MCF 10A (cell line): ENCODE data around the gene CD79A. TPM values are rescaled to one million over a fixed set of nuclear protein-coding genes. Genes with fewer than 3 reads are reported as not detected.

Experiments
- BruUV-seq: library from RNA; stranded (reverse); fragments of 400-500 nt; replicated peaks from 2 replicates; lab custom pipeline; 2021; lab: Mats Ljungman, UMichigan
- CTCF ChIA-PET: fragments of 300-600 bp; sonication (Branson Sonifier 250); formaldehyde crosslinking; extraction: SDS; loops from one replicate; lab custom pipeline; 2021; ENCODE audit warnings: antibody characterized with exemption, inconsistent platforms; lab: Yijun Ruan, JAX
- POLR2A ChIA-PET: fragments of 300-600, 350-650 bp; sonication (Branson Sonifier 250); formaldehyde crosslinking; extraction: SDS; loops from one replicate; lab custom pipeline; 2020; ENCODE audit warnings: antibody characterized with exemption, inconsistent platforms; lab: Yijun Ruan, JAX
- DNase-seq: peaks from one replicate; pipeline ENCODE4 v3.0.0-alpha.2; 2018; ENCODE audit not compliant: unreplicated experiment
- H3K27ac Mint-ChIP-seq: one replicate; pipeline ENCODE4 v1.8.0; 2022; ENCODE audit warnings: mild to moderate bottlenecking, low read depth, mixed read lengths; ENCODE audit not compliant: unreplicated experiment
- H3K27me3 Mint-ChIP-seq: one replicate; pipeline ENCODE4 v1.8.0; 2022; ENCODE audit warnings: mixed read lengths; ENCODE audit not compliant: insufficient read depth, unreplicated experiment
- H3K36me3 Mint-ChIP-seq: one replicate; pipeline ENCODE4 v1.8.0; 2022; ENCODE audit warnings: mild to moderate bottlenecking, moderate library complexity, mixed read lengths; ENCODE audit not compliant: insufficient read depth, unreplicated experiment
- H3K4me1 Mint-ChIP-seq: one replicate; pipeline ENCODE4 v1.8.0; 2022; ENCODE audit warnings: mixed read lengths; ENCODE audit not compliant: insufficient read depth, unreplicated experiment
- H3K4me3 Mint-ChIP-seq: one replicate; pipeline ENCODE4 v1.8.0; 2022; ENCODE audit warnings: mild to moderate bottlenecking, moderate library complexity, mixed read lengths; ENCODE audit not compliant: unreplicated experiment
- H3K9me3 Mint-ChIP-seq: one replicate; pipeline ENCODE4 v1.8.0; 2022; ENCODE audit warnings: mixed read lengths; ENCODE audit not compliant: unreplicated experiment
- intact Hi-C: fragments of 100-400 bp; cut with micrococcal nuclease; formaldehyde crosslinking; loops from 2 replicates; pipeline ENCODE4 v1.14.1; 2022
- total RNA-seq: library from RNA; stranded (reverse); gene quantifications from 2 replicates; pipeline ENCODE4 v1.2.3, GENCODE V29; 2022
- TF ChIP-seq, protein P1 (sequence below): fragments of 200-600 bp; IDR thresholded peaks from one replicate; pipeline ENCODE4 v1.8.0; 2022; ENCODE audit warnings: antibody characterized with exemption, mild to moderate bottlenecking; ENCODE audit not compliant: unreplicated experiment

CD79A gene
- total RNA-seq, 1 experiment from 2014 or later = not detected

DNA sequence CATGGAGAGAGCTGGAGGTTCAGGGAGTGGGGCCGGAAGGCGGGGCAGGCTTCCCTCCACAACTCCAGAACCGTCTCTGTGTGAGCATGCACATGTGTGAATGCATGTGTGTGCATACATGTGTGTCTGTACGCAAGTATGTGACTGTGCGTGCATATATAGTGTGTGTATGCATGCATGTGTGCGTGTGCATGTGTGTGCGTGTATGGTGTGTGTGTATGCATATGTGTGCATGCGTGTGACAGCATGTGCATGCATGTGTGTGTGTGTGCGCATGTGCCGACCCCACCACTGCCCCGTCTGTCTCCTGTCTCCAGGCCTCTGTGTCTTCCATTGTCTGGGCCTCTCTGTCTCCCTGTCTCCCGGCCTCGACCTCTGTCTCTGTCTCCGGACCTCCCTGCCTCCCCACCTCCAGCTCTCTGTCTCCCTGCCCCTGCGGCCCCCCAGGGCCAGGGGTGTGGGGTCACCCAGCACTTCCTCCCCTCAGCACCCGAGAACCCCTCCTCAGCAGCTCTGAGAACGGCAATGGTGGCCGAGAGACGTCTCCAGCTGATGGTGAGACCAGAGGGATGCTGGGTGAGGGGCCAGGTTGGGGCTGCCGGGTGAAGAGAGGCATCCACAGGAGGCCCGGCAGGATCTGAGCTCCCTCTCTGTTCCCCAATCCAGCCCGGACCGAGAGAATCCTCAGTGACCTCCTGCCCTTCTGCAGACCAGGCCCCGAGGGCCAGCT lies 28.4 kb downstream of the CD79A start:
- TF ChIP-seq, protein P1, sequence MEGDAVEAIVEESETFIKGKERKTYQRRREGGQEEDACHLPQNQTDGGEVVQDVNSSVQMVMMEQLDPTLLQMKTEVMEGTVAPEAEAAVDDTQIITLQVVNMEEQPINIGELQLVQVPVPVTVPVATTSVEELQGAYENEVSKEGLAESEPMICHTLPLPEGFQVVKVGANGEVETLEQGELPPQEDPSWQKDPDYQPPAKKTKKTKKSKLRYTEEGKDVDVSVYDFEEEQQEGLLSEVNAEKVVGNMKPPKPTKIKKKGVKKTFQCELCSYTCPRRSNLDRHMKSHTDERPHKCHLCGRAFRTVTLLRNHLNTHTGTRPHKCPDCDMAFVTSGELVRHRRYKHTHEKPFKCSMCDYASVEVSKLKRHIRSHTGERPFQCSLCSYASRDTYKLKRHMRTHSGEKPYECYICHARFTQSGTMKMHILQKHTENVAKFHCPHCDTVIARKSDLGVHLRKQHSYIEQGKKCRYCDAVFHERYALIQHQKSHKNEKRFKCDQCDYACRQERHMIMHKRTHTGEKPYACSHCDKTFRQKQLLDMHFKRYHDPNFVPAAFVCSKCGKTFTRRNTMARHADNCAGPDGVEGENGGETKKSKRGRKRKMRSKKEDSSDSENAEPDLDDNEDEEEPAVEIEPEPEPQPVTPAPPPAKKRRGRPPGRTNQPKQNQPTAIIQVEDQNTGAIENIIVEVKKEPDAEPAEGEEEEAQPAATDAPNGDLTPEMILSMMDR = no peak
- CTCF ChIA-PET = interaction anchor here (1.4 kb wide), 1 partner anchor 29 kb away, joined by 5 read pairs; no protein-coding TSS in a partner anchor
- no TSS peak for BruUV-seq
- POLR2A ChIA-PET = interaction anchor here (0.6 kb wide), 1 partner anchor 1713 kb away, joined by 5 read pairs; no protein-coding TSS in a partner anchor
- intact Hi-C loops = no loop called here
- no peak for DNase-seq
- H3K27ac Mint-ChIP-seq = no peak overlapping the region
- no peaks in the 10 kb centered on the region for H3K27me3 Mint-ChIP-seq
- no peaks in the 10 kb centered on the region for H3K9me3 Mint-ChIP-seq
- peaks cover 70% of the 10 kb centered on the region for H3K36me3 Mint-ChIP-seq
- H3K4me3 Mint-ChIP-seq = no peak overlapping the region
- H3K4me1 Mint-ChIP-seq = peaks cover 3% of the 10 kb centered on the region

DNA sequence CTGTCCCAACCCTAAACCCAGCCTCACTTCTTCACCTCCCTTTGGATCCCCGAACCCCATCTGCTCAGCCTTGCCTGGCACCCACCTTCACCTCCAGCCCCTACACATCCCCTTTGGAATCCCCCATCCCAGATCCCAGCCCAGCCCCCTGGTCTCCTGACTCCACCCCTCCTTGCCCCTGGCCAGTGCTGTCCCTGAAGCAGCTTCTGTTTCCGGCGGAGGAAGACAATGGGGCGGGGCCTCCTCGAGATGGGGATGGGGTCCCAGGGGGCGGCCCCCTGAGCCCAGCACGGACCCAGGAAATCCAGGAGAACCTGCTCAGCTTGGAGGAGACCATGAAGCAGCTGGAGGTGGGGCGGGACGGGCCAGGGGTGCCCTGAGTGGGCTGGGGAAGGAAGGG lies 29.2 kb downstream of the CD79A start:
- POLR2A ChIA-PET = interaction anchor here (0.7 to 1.3 kb wide), 2 partner anchors 13 to 45 kb away, joined by 3 to 4 read pairs; no protein-coding TSS in a partner anchor
- DNase-seq = no peak
- Mint-ChIP-seq H3K9me3 (no peaks in the 10 kb centered on the region), H3K4me3 (no peak overlapping the region), H3K27me3 (no peaks in the 10 kb centered on the region), H3K36me3 (peaks cover 61% of the 10 kb centered on the region), H3K4me1 (peaks cover 6% of the 10 kb centered on the region), H3K27ac (no peak overlapping the region)
- CTCF ChIA-PET = no interaction called here
- intact Hi-C loops = no loop called here
- BruUV-seq = no TSS peak
- TF ChIP-seq, protein P1 = no peak

DNA sequence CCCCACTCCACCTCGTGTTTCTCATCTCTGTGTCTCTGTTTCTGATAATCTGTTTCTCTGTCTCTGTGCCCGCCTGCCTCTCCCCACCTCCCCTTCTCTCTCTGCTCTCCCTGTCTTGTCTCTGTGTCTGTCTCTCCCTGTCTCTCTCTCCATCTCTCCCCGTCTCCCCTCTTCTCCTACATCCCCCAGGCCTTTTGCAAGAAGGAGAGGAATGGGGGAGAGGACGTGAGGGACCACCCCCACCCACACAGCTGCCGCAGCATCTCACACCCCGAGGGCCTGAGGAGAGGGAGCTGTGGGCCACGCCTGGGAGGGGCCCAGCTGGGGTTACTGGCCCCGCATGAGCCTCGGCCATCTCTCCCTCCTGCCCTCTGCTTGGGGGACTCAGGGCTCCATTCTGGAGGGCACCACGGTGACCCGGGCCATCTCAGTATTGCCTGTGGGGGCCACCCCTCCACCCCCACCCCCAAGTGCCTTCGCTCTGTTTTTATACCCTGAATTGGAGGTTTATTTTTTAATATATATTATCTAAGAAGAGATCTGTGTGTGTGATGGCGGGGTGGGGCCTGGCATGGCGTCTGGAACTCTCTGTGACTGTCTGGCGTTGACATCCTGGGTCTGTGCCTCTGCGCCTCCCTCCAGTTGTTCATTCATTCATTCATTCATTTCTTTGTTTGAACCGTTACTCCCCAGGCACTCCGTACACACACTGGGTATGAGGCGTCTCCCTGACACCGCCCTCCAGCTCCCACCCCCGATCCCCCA lies 30.0 kb downstream of the CD79A start:
- peaks cover 6% of the 10 kb centered on the region for H3K4me1 Mint-ChIP-seq
- no peak for DNase-seq
- no peaks in the 10 kb centered on the region for H3K27me3 Mint-ChIP-seq
- TSS peak; percentile 25 for BruUV-seq
- no peak overlapping the region for H3K27ac Mint-ChIP-seq
- CTCF ChIA-PET = interaction anchor here (0.6 to 0.7 kb wide), 2 partner anchors 89 to 127 kb away, joined by 3 read pairs; no protein-coding TSS in a partner anchor
- peaks cover 53% of the 10 kb centered on the region for H3K36me3 Mint-ChIP-seq
- intact Hi-C loops = no loop called here
- POLR2A ChIA-PET = interaction anchor here (0.7 to 1.3 kb wide), 2 partner anchors 12 to 45 kb away, joined by 3 to 4 read pairs; no protein-coding TSS in a partner anchor
- TF ChIP-seq, protein P1 = no peak
- H3K4me3 Mint-ChIP-seq = no peak overlapping the region
- no peaks in the 10 kb centered on the region for H3K9me3 Mint-ChIP-seq
